Measurements from ENCODE around the gene GPR32. TPM values are rescaled to one million over a fixed set of nuclear protein-coding genes. Genes with fewer than 3 reads are reported as not detected.
"Not testable (repeated sequence)": the region's sequence is repeated elsewhere in the genome, so short reads cannot be mapped to it uniquely, and the experiment has no call there.

The GPR32 gene
- total RNA-seq, 1 donor from 2014 or later, result not detected

- Mint-ChIP-seq H3K27me3 (peaks cover 22% of the 10 kb centered on the region), H3K4me1 (ENCODE audit: low read depth) (no peaks in the 10 kb centered on the region), H3K36me3 (ENCODE audit: insufficient read depth) (no peaks in the 10 kb centered on the region), H3K4me3 (ENCODE audit: low read depth) (no peak overlapping the region), H3K27ac (no peak overlapping the region), H3K9me3 (ENCODE audit: low read depth) (no peaks in the 10 kb centered on the region)
- no peak for TF ChIP-seq CTCF (IDR thresholded peaks at IDR 0.05; ENCODE audit: unreplicated experiment)
- no peak for DNase-seq (ENCODE audit: low spot score, unreplicated experiment)
Measured at GRCh38 chr19:50768277-50768676, 2.0 kb upstream of the GPR32 start.

GRCh38 chr19:50770888-50771287, 624 bp downstream of the GPR32 start:
- Mint-ChIP-seq H3K4me1 (ENCODE audit: low read depth) (no peaks in the 10 kb centered on the region), H3K36me3 (ENCODE audit: insufficient read depth) (no peaks in the 10 kb centered on the region), H3K27me3 (peaks cover 39% of the 10 kb centered on the region), H3K27ac (no peak overlapping the region), H3K4me3 (ENCODE audit: low read depth) (no peak overlapping the region), H3K9me3 (ENCODE audit: low read depth) (no peaks in the 10 kb centered on the region)
- no peak for DNase-seq (ENCODE audit: low spot score, unreplicated experiment)
- TF ChIP-seq CTCF (IDR thresholded peaks at IDR 0.05; ENCODE audit: unreplicated experiment), result no peak

GRCh38 chr19:50772476-50772875, 2.2 kb downstream of the GPR32 start:
- Mint-ChIP-seq H3K27me3 (peaks cover 44% of the 10 kb centered on the region), H3K36me3 (ENCODE audit: insufficient read depth) (no peaks in the 10 kb centered on the region), H3K4me1 (ENCODE audit: low read depth) (no peaks in the 10 kb centered on the region), H3K9me3 (ENCODE audit: low read depth) (no peaks in the 10 kb centered on the region), H3K4me3 (ENCODE audit: low read depth) (no peak overlapping the region), H3K27ac (no peak overlapping the region)
- TF ChIP-seq CTCF (IDR thresholded peaks at IDR 0.05; ENCODE audit: unreplicated experiment), result no peak
- no peak for DNase-seq (ENCODE audit: low spot score, unreplicated experiment)

- peaks cover 48% of the 10 kb centered on the region for H3K27me3 Mint-ChIP-seq
- not testable (repeated sequence) for DNase-seq (ENCODE audit: low spot score, unreplicated experiment); H3K4me1 Mint-ChIP-seq (ENCODE audit: low read depth); H3K9me3 Mint-ChIP-seq (ENCODE audit: low read depth); H3K4me3 Mint-ChIP-seq (ENCODE audit: low read depth); H3K27ac Mint-ChIP-seq; H3K36me3 Mint-ChIP-seq (ENCODE audit: insufficient read depth)
Measured at GRCh38 chr19:50772912-50773311, 2.6 kb downstream of the GPR32 start.

GRCh38 chr19:50773454-50773853, 3.2 kb downstream of the GPR32 start:
- not testable (repeated sequence) for H3K27ac Mint-ChIP-seq; DNase-seq (ENCODE audit: low spot score, unreplicated experiment); H3K36me3 Mint-ChIP-seq (ENCODE audit: insufficient read depth); H3K4me1 Mint-ChIP-seq (ENCODE audit: low read depth); H3K9me3 Mint-ChIP-seq (ENCODE audit: low read depth); H3K4me3 Mint-ChIP-seq (ENCODE audit: low read depth)
- H3K27me3 Mint-ChIP-seq, result peaks cover 49% of the 10 kb centered on the region

GRCh38 chr19:50776131-50776530, 5.9 kb downstream of the GPR32 start:
- DNase-seq (ENCODE audit: low spot score, unreplicated experiment), result no peak
- no peak overlapping the region for H3K27ac Mint-ChIP-seq
- peaks cover 71% of the 10 kb centered on the region for H3K27me3 Mint-ChIP-seq
- H3K36me3 Mint-ChIP-seq (ENCODE audit: insufficient read depth), result no peaks in the 10 kb centered on the region
- H3K4me1 Mint-ChIP-seq (ENCODE audit: low read depth), result no peaks in the 10 kb centered on the region
- H3K9me3 Mint-ChIP-seq (ENCODE audit: low read depth), result peaks cover 3% of the 10 kb centered on the region
- no peak for TF ChIP-seq CTCF (IDR thresholded peaks at IDR 0.05; ENCODE audit: unreplicated experiment)
- no peak overlapping the region for H3K4me3 Mint-ChIP-seq (ENCODE audit: low read depth)
